ENCODE measurements around the gene VASH1.

VASH1 gene

GRCh38 chr14:76761136-76761959, at the start of gene VASH1:
VASH1 (plus strand) TSS chr14:76761468; CDS start chr14:76762822, 1,354 bp downstream.
- TF ChIP-seq MAX (IDR thresholded peaks at IDR 0.05) (peak; percentile 36; the same call in 1 of the 2 replicates), CREB1 (IDR thresholded peaks at IDR 0.05; ENCODE audit: low read depth) (no peak), REST (IDR thresholded peaks at IDR 0.05; ENCODE audit: low read depth) (0 out of 2 replicates have a peak, but pooled peaks have one; percentile 10), YY1 (IDR thresholded peaks at IDR 0.05; ENCODE audit: low read depth) (no peak)

GRCh38 chr14:76713121-76713520, 48.1 kb upstream of the VASH1 start:
- TF ChIP-seq FOXM1 (IDR thresholded peaks at IDR 0.05; ENCODE audit: borderline replicate concordance, low read depth) = no peak
- no peak for TF ChIP-seq MAX (IDR thresholded peaks at IDR 0.05)
- no peak for TF ChIP-seq TCF12 (IDR thresholded peaks at IDR 0.05; ENCODE audit: low read depth)
- no peak for TF ChIP-seq YY1 (IDR thresholded peaks at IDR 0.05; ENCODE audit: low read depth)
- no peak for TF ChIP-seq RAD21 (IDR thresholded peaks at IDR 0.05; ENCODE audit: low read depth)
- TF ChIP-seq CEBPB (IDR thresholded peaks at IDR 0.05) = no peak
- TF ChIP-seq CREB1 (IDR thresholded peaks at IDR 0.05; ENCODE audit: low read depth) = no peak
- TF ChIP-seq TEAD4 (IDR thresholded peaks at IDR 0.05) = no peak
- no peak for TF ChIP-seq ZBTB7A (IDR thresholded peaks at IDR 0.05; ENCODE audit: low read depth)
- TF ChIP-seq EGR1 (IDR thresholded peaks at IDR 0.05) = no peak
- TF ChIP-seq TAF1 (IDR thresholded peaks at IDR 0.05; ENCODE audit: low read depth) = no peak
- no peak for TF ChIP-seq EP300 (IDR thresholded peaks at IDR 0.05; ENCODE audit: borderline replicate concordance)
- no peak for TF ChIP-seq NFIC (IDR thresholded peaks at IDR 0.05)
- TF ChIP-seq USF1 (IDR thresholded peaks at IDR 0.05) = no peak
- TF ChIP-seq REST (IDR thresholded peaks at IDR 0.05; ENCODE audit: low read depth) = no peak

GRCh38 chr14:76714470-76714869, 46.8 kb upstream of the VASH1 start:
- TF ChIP-seq TEAD4 (IDR thresholded peaks at IDR 0.05) = no peak
- no peak for TF ChIP-seq RAD21 (IDR thresholded peaks at IDR 0.05; ENCODE audit: low read depth)
- TF ChIP-seq TCF12 (IDR thresholded peaks at IDR 0.05; ENCODE audit: low read depth) = no peak
- no peak for TF ChIP-seq MAX (IDR thresholded peaks at IDR 0.05)
- no peak for TF ChIP-seq EP300 (IDR thresholded peaks at IDR 0.05; ENCODE audit: borderline replicate concordance)
- no peak for TF ChIP-seq EGR1 (IDR thresholded peaks at IDR 0.05)
- TF ChIP-seq YY1 (IDR thresholded peaks at IDR 0.05; ENCODE audit: low read depth) = no peak
- no peak for TF ChIP-seq NFIC (IDR thresholded peaks at IDR 0.05)
- TF ChIP-seq TAF1 (IDR thresholded peaks at IDR 0.05; ENCODE audit: low read depth) = no peak
- no peak for TF ChIP-seq ZBTB7A (IDR thresholded peaks at IDR 0.05; ENCODE audit: low read depth)

GRCh38 chr14:76715101-76715500, 46.2 kb upstream of the VASH1 start:
- TF ChIP-seq REST (IDR thresholded peaks at IDR 0.05; ENCODE audit: low read depth) = no peak
- no peak for TF ChIP-seq EGR1 (IDR thresholded peaks at IDR 0.05)
- TF ChIP-seq FOXM1 (IDR thresholded peaks at IDR 0.05; ENCODE audit: borderline replicate concordance, low read depth) = no peak
- TF ChIP-seq CEBPB (IDR thresholded peaks at IDR 0.05) = no peak
- no peak for TF ChIP-seq USF1 (IDR thresholded peaks at IDR 0.05)
